ENCODE results near the gene GATM. TPM values are rescaled to one million over a fixed set of nuclear protein-coding genes. Genes with fewer than 3 reads are reported as not detected.

Gene GATM
- total and polyA plus RNA-seq, 2 of the 8 experiments (the other 6 are each of a cell fraction or from before 2014, with no cell fraction given), result 10.2 to 15.1 TPM

GRCh38 chr15:45341790-45342189 lies 36.6 kb downstream of the GATM start (continued):
- TF ChIP-seq RAD21 (IDR thresholded peaks at IDR 0.05 in 1 of 2, conservative IDR thresholded peaks at IDR 0.05 in 1 of 2; ENCODE audit: low read depth in 2 of 2, low read length in 2 of 2), result no peak
- TF ChIP-seq RBBP5 (IDR thresholded peaks at IDR 0.05; ENCODE audit: borderline replicate concordance, low read depth, low read length), result no peak
- TF ChIP-seq CTCF (IDR thresholded peaks at IDR 0.05; ENCODE audit: control extremely low read depth in 1 of 3, insufficient read depth in 1 of 3, low read depth in 1 of 3, low read length in 3 of 3), result no peak
- TF ChIP-seq CBX5 (IDR thresholded peaks at IDR 0.05; ENCODE audit: low read depth, low read length), result no peak
- TF ChIP-seq TAF1 (IDR thresholded peaks at IDR 0.05; ENCODE audit: low read depth, low read length), result no peak
- no peak for TF ChIP-seq CHD2 (IDR thresholded peaks at IDR 0.05; ENCODE audit: low read length)
- no peak for TF ChIP-seq GABPA (IDR thresholded peaks at IDR 0.05; ENCODE audit: borderline replicate concordance, insufficient read depth, low read length)
- TF ChIP-seq SIRT6 (IDR thresholded peaks at IDR 0.05; ENCODE audit: low read length), result no peak
- no peak for TF ChIP-seq SP1 (IDR thresholded peaks at IDR 0.05; ENCODE audit: low read depth, low read length)

Measured in H1 (cell line).